A673 (cell line): ENCODE results near the gene ATP5F1C. TPM values are rescaled to one million over a fixed set of nuclear protein-coding genes. Genes with fewer than 3 reads are reported as not detected.

Experiments
- BruUV-seq: library from RNA; stranded (reverse); fragments of 400-500 nt; replicated peaks from 2 replicates; lab custom pipeline; 2021; lab: Mats Ljungman, UMichigan
- CTCF ChIA-PET: fragments of 300-600 bp; sonication (Branson Sonifier 250); formaldehyde crosslinking; loops from one replicate; lab custom pipeline; 2022; ENCODE audit warnings: antibody characterized with exemption; lab: Charles Lee
- POLR2A ChIA-PET: fragments of 300-600 bp; sonication (Branson Sonifier 250); formaldehyde crosslinking; loops from one replicate; lab custom pipeline; 2022; ENCODE audit warnings: antibody characterized with exemption; ENCODE audit not compliant: low non-redundant PET; lab: Charles Lee
- DNase-seq: peaks from one replicate; pipeline ENCODE4 v3.0.0-alpha.2; 2015; ENCODE audit warnings: low spot score
- H3K27ac ChIP-seq: fragments of 200-600 bp; sonication (generic); 2 replicates; pipeline ENCODE4 v1.5.1; 2016; ENCODE audit warnings: mixed run types, low read depth, mild to moderate bottlenecking, mixed read lengths, antibody characterized with exemption, low read length; ENCODE audit not compliant: poor library complexity, severe bottlenecking
- H3K27me3 ChIP-seq: fragments of 200-600 bp; sonication (generic); replicated peaks from 2 replicates; pipeline ENCODE4 v1.6.1; 2017; ENCODE audit warnings: mixed run types, low read depth, mild to moderate bottlenecking, mixed read lengths, antibody characterized with exemption, low read length; ENCODE audit not compliant: insufficient read depth, poor library complexity
- H3K36me3 ChIP-seq: fragments of 200-600 bp; sonication (generic); 2 replicates; pipeline ENCODE4 v1.6.1; 2016; ENCODE audit warnings: mixed run types, mild to moderate bottlenecking, mixed read lengths, antibody characterized with exemption, low read length; ENCODE audit not compliant: insufficient read depth, poor library complexity, severe bottlenecking
- H3K4me1 ChIP-seq: fragments of 200-600 bp; sonication (generic); 2 replicates; pipeline ENCODE4 v1.6.1; 2017; ENCODE audit warnings: mixed run types, mild to moderate bottlenecking, mixed read lengths, antibody characterized with exemption, low read length; ENCODE audit not compliant: insufficient read depth, poor library complexity, severe bottlenecking
- H3K4me3 ChIP-seq: fragments of 200-600 bp; sonication (generic); 2 replicates; pipeline ENCODE4 v1.5.1; 2016; ENCODE audit warnings: low read depth, mixed run types, mild to moderate bottlenecking, mixed read lengths, low read length; ENCODE audit not compliant: poor library complexity, severe bottlenecking
- H3K9me3 ChIP-seq: fragments of 200-600 bp; sonication (generic); 2 replicates; pipeline ENCODE4 v1.6.1; 2016; ENCODE audit warnings: mixed run types, low read depth, mild to moderate bottlenecking, mixed read lengths, antibody characterized with exemption, low read length; ENCODE audit not compliant: poor library complexity, severe bottlenecking
- CTCF ChIP-seq: fragments of 300-800, 200-600 bp; sonication (generic); conservative IDR thresholded peaks from 2 replicates; pipeline ENCODE4 v1.5.1; 2017; ENCODE audit warnings: low read depth, mild to moderate bottlenecking, antibody characterized with exemption, low read length, moderate library complexity, mixed read lengths
- EZH2 ChIP-seq: fragments of 200-600 bp; sonication (generic); IDR thresholded peaks from 2 replicates; pipeline ENCODE4 v1.6.1; 2017; ENCODE audit warnings: borderline replicate concordance, low read depth, mild to moderate bottlenecking, mixed read lengths, antibody characterized with exemption, low read length; ENCODE audit not compliant: poor library complexity, severe bottlenecking
- intact Hi-C: fragments of 100-400 bp; cut with micrococcal nuclease; formaldehyde crosslinking; loops from one replicate; pipeline ENCODE4 v1.10.0; 2022; ENCODE audit not compliant: unreplicated experiment
- total RNA-seq: library from RNA; stranded (reverse); gene quantifications from 2 replicates; pipeline ENCODE4 v1.2.3, GENCODE V29; 2021

The ATP5F1C gene
- total RNA-seq, 1 experiment from 2014 or later, result 401 TPM

- no TSS peak for BruUV-seq
- CTCF ChIA-PET, result no interaction called here
Measured at GRCh38 chr10:7829289-7829834, 41.4 kb downstream of the ATP5F1C start.

GRCh38 chr10:7832060-7832459, 44.1 kb downstream of the ATP5F1C start:
- no peaks in the 10 kb centered on the region for H3K36me3 ChIP-seq
- POLR2A ChIA-PET, result no interaction called here
- DNase-seq, result no peak
- CTCF ChIA-PET, result no interaction called here
- intact Hi-C loops, result no loop called here
- no TSS peak for BruUV-seq
- no peaks in the 10 kb centered on the region for H3K9me3 ChIP-seq
- H3K4me3 ChIP-seq, result no peak overlapping the region
- TF ChIP-seq CTCF, result no peak
- TF ChIP-seq EZH2, result no peak
- H3K27ac ChIP-seq, result no peak overlapping the region
- H3K4me1 ChIP-seq, result no peaks in the 10 kb centered on the region
- no peaks in the 10 kb centered on the region for H3K27me3 ChIP-seq

More at GRCh38 chr10:7829289-7829834, 41.4 kb downstream of the ATP5F1C start:
- Histone ChIP-seq H3K4me1 (no peaks in the 10 kb centered on the region), H3K9me3 (no peaks in the 10 kb centered on the region), H3K36me3 (peaks cover 14% of the 10 kb centered on the region), H3K4me3 (no peak overlapping the region), H3K27me3 (no peaks in the 10 kb centered on the region), H3K27ac (no peak overlapping the region)
- intact Hi-C loops, result no loop called here
- TF ChIP-seq CTCF, result no peak
- TF ChIP-seq EZH2, result no peak
- DNase-seq, result no peak
- POLR2A ChIA-PET, result no interaction called here

- BruUV-seq, result no TSS peak
- POLR2A ChIA-PET, result no interaction called here
Measured at GRCh38 chr10:7833210-7833609, 45.2 kb downstream of the ATP5F1C start.

More at GRCh38 chr10:7833210-7833609, 45.2 kb downstream of the ATP5F1C start:
- Histone ChIP-seq H3K9me3 (no peaks in the 10 kb centered on the region), H3K4me1 (no peaks in the 10 kb centered on the region), H3K27ac (no peak overlapping the region), H3K27me3 (no peaks in the 10 kb centered on the region), H3K36me3 (no peaks in the 10 kb centered on the region), H3K4me3 (no peak overlapping the region)
- CTCF ChIA-PET, result no interaction called here
- intact Hi-C loops, result no loop called here
- no peak for TF ChIP-seq EZH2
- no peak for TF ChIP-seq CTCF
- DNase-seq, result no peak
